Measurements from ENCODE around the gene GABBR1.

Gene GABBR1

GRCh38 chr6:29630315-29630714 lies 2.7 kb downstream of the GABBR1 start:
- peaks cover 7% of the 10 kb centered on the region; the same call in 1 of the 2 replicates for H4K20me1 ChIP-seq (ENCODE audit: insufficient read depth, low read length)
- peaks cover 25% of the 10 kb centered on the region for H3K4me1 ChIP-seq (ENCODE audit: low read length)
- H3K9me3 ChIP-seq (ENCODE audit: insufficient read depth, low read length), result no peaks in the 10 kb centered on the region
- no peak overlapping the region for H3K4me2 ChIP-seq (ENCODE audit: low read length)
- H2AFZ ChIP-seq (ENCODE audit: low read depth, low read length), result no peak overlapping the region
- H3K27ac ChIP-seq (ENCODE audit: low read length), result no peak overlapping the region
- H3K4me3 ChIP-seq (ENCODE audit: low read length), result no peak overlapping the region
- no peaks in the 10 kb centered on the region for H3K27me3 ChIP-seq (ENCODE audit: low read depth, low read length)
- no peak for TF ChIP-seq EZH2phosphoT487 (IDR thresholded peaks at IDR 0.05; ENCODE audit: low read depth)
- TF ChIP-seq CTCF (IDR thresholded peaks at IDR 0.05; ENCODE audit: low read depth, low read length), result no peak
- no peak overlapping the region for H3K9ac ChIP-seq (ENCODE audit: low read length)
- no peaks in the 10 kb centered on the region for H3K79me2 ChIP-seq (ENCODE audit: low read length)
- peaks cover 9% of the 10 kb centered on the region for H3K36me3 ChIP-seq (replicated peaks; ENCODE audit: low read depth, low read length)

- Histone ChIP-seq H3K9ac (ENCODE audit: low read length) (0 out of 2 replicates have a peak overlapping the region, but pooled peaks have one; percentile 81), H3K27me3 (ENCODE audit: low read depth, low read length) (no peaks in the 10 kb centered on the region), H2AFZ (ENCODE audit: low read depth, low read length) (no peak overlapping the region), H3K4me3 (ENCODE audit: low read length) (peak overlapping the region; percentile 96; the same call in 1 of the 2 replicates), H3K4me2 (ENCODE audit: low read length) (peak overlapping the region; percentile 98), H3K9me3 (ENCODE audit: insufficient read depth, low read length) (no peaks in the 10 kb centered on the region), H3K27ac (ENCODE audit: low read length) (no peak overlapping the region), H3K79me2 (ENCODE audit: low read length) (no peaks in the 10 kb centered on the region), H3K36me3 (replicated peaks; ENCODE audit: low read depth, low read length) (peaks cover 9% of the 10 kb centered on the region), H4K20me1 (ENCODE audit: insufficient read depth, low read length) (peaks cover 7% of the 10 kb centered on the region; the same call in 1 of the 2 replicates), H3K4me1 (ENCODE audit: low read length) (peaks cover 19% of the 10 kb centered on the region)
- TF ChIP-seq CTCF (IDR thresholded peaks at IDR 0.05; ENCODE audit: low read depth, low read length), result no peak
- no peak for TF ChIP-seq EZH2phosphoT487 (IDR thresholded peaks at IDR 0.05; ENCODE audit: low read depth)
Observed at GRCh38 chr6:29629571-29629970, 3.4 kb downstream of the GABBR1 start.

GRCh38 chr6:29628419-29629281 lies 4.3 kb downstream of the GABBR1 start:
- Histone ChIP-seq H3K4me1 (ENCODE audit: low read length) (peaks cover 12% of the 10 kb centered on the region), H3K9ac (ENCODE audit: low read length) (peak overlapping the region; percentile 81), H3K27me3 (ENCODE audit: low read depth, low read length) (no peaks in the 10 kb centered on the region), H2AFZ (ENCODE audit: low read depth, low read length) (peak overlapping the region; percentile 30; the same call in 1 of the 2 replicates), H3K9me3 (ENCODE audit: insufficient read depth, low read length) (no peaks in the 10 kb centered on the region), H3K79me2 (ENCODE audit: low read length) (no peaks in the 10 kb centered on the region), H3K4me3 (ENCODE audit: low read length) (peak overlapping the region; percentile 96), H4K20me1 (ENCODE audit: insufficient read depth, low read length) (peaks cover 7% of the 10 kb centered on the region; the same call in 1 of the 2 replicates), H3K4me2 (ENCODE audit: low read length) (peak overlapping the region; percentile 98), H3K36me3 (replicated peaks; ENCODE audit: low read depth, low read length) (peaks cover 9% of the 10 kb centered on the region), H3K27ac (ENCODE audit: low read length) (no peak overlapping the region)
- peak; percentile 45 for TF ChIP-seq CTCF (IDR thresholded peaks at IDR 0.05; ENCODE audit: low read depth, low read length)
- no peak for TF ChIP-seq EZH2phosphoT487 (IDR thresholded peaks at IDR 0.05; ENCODE audit: low read depth)

- Histone ChIP-seq H2AFZ (ENCODE audit: low read depth, low read length) (peak overlapping the region; percentile 30; the same call in 1 of the 2 replicates), H4K20me1 (ENCODE audit: insufficient read depth, low read length) (peaks cover 7% of the 10 kb centered on the region; the same call in 1 of the 2 replicates), H3K9me3 (ENCODE audit: insufficient read depth, low read length) (no peaks in the 10 kb centered on the region), H3K27ac (ENCODE audit: low read length) (no peak overlapping the region), H3K4me3 (ENCODE audit: low read length) (peak overlapping the region; percentile 96), H3K27me3 (ENCODE audit: low read depth, low read length) (no peaks in the 10 kb centered on the region), H3K9ac (ENCODE audit: low read length) (peak overlapping the region; percentile 81), H3K4me2 (ENCODE audit: low read length) (peak overlapping the region; percentile 98), H3K36me3 (replicated peaks; ENCODE audit: low read depth, low read length) (peaks cover 9% of the 10 kb centered on the region), H3K4me1 (ENCODE audit: low read length) (peaks cover 12% of the 10 kb centered on the region), H3K79me2 (ENCODE audit: low read length) (no peaks in the 10 kb centered on the region)
- TF ChIP-seq CTCF (IDR thresholded peaks at IDR 0.05; ENCODE audit: low read depth, low read length) (no peak), EZH2phosphoT487 (IDR thresholded peaks at IDR 0.05; ENCODE audit: low read depth) (no peak)
Observed at GRCh38 chr6:29627755-29628418, 5.1 kb downstream of the GABBR1 start.
